DMS114 treated with DMSO at 0.1 percent for 48 hours (cell line): ENCODE data around the gene OTOP3.
"Not testable (repeated sequence)": the region's sequence is repeated elsewhere in the genome, so short reads cannot be mapped to it uniquely, and the experiment has no call there.

ENCODE experiments used
- DNase-seq: peaks from one replicate; lab custom pipeline; 2025; ENCODE audit not compliant: unreplicated experiment; lab: John Stamatoyannopoulos, UW

The OTOP3 gene, protein sequence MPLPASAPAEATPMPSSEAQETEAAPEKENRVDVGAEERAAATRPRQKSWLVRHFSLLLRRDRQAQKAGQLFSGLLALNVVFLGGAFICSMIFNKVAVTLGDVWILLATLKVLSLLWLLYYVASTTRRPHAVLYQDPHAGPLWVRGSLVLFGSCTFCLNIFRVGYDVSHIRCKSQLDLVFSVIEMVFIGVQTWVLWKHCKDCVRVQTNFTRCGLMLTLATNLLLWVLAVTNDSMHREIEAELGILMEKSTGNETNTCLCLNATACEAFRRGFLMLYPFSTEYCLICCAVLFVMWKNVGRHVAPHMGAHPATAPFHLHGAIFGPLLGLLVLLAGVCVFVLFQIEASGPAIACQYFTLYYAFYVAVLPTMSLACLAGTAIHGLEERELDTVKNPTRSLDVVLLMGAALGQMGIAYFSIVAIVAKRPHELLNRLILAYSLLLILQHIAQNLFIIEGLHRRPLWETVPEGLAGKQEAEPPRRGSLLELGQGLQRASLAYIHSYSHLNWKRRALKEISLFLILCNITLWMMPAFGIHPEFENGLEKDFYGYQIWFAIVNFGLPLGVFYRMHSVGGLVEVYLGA

DNA sequence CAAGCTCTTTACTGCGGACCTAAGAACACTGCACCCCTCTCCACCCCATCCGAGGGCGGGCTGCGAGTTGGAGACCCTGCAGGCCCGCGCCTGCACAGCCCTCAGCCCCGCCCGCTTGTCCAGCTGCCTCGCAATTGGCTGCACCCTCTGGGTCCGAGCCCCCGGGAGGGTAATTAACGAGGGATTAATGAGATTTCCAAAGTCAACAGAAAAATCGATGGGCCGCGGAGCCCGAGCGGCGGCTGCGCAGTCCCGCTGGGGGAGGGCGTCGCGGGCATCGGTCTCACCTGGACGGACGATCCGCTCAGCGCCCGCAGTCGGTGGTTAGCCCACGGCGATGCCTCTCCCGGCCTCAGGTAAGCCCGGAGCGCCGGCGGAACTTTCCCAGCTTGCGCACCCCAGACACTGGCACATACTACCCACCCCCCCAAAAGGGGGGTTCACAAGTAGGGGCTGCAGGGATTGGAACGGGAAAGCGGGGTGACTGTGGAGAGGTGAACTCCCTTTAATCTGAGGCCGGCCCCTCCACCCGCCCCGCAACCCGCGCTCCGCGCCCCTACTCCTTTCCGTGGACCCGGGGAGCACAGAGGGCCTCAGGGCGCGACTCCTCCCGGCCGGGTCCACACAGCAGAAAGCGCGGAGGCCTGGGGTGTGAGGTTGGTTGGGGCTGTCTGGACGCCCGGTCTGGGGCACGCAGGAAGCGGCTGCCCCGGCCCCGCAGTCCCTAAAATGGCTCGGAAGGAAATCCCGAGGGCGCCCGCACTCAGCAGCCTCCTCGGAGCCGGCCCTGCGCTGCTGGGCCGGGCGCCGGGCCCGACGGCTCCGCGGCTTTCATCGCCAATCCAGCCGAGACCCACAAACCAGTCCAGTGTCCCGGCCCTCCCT is at the start of gene OTOP3:
Gene OTOP3, plus strand, starts transcription at position 314 of the 885 bp plus-strand sequence. Its CDS starts 24 bp downstream, at position 338.
- DNase-seq = no peak

DNA sequence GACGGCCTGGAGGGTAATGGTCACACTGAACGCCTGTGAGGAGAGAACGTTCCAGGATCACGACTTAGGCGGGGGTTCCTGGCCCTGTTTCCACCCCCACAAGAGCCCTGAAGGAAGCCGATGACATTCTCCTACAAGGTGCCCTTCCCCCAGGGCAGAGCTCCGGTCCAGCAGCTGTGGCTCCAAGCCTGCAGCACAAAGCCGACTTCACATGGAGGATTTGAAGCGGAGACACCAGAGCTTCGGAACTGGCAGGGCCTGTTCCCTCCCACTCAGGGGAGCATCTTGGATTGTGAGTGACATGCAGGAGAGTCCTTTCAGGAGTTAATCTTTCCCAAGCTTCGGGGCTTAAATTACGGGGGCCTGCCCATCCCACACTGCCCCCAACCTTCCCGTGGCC is 47.2 kb upstream of the OTOP3 start:
- DNase-seq = no peak

GRCh38 chr17:74890554-74890953 is 45.1 kb upstream of the OTOP3 start:
- no peak for DNase-seq

DNA sequence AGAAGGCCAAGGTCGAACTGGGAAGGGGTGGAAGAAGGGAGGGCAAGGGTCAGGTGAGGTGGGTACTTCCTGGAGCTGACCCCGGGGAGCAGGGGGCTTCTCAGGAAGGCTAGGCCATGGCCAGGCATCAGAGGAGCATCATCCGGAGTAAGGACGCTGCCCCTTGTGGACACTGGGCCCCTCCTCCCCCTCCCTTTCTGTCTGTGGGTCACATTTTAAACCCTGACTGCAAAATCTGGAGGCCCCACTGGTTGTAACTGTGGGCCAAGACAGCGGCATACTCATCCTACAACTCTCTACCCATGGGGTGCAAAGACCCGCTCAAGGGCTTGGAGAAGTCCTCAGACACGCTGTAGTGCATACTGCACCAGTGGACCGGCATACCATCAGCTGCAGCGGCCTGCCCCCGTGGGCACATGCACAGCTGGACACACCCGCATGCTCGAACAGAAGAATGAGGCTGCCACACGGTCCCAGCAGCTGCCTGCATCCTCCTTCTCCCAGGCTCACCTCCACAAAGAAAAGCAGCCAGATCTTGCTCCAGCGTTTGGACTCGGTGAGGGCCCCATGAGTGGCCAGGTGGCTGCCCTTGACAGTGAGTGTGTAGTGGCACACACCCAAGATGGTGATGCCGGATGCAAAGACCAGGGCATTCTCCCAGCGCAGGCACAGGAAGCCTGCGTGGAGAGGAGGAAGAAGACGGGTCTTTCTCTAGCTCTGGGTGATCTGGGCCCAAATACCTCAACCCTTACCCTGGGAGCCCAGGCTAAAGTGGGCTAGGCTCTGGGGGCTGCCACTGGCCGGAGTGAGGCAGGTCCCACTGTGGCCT is 43.5 kb upstream of the OTOP3 start:
- no peak for DNase-seq

DNA sequence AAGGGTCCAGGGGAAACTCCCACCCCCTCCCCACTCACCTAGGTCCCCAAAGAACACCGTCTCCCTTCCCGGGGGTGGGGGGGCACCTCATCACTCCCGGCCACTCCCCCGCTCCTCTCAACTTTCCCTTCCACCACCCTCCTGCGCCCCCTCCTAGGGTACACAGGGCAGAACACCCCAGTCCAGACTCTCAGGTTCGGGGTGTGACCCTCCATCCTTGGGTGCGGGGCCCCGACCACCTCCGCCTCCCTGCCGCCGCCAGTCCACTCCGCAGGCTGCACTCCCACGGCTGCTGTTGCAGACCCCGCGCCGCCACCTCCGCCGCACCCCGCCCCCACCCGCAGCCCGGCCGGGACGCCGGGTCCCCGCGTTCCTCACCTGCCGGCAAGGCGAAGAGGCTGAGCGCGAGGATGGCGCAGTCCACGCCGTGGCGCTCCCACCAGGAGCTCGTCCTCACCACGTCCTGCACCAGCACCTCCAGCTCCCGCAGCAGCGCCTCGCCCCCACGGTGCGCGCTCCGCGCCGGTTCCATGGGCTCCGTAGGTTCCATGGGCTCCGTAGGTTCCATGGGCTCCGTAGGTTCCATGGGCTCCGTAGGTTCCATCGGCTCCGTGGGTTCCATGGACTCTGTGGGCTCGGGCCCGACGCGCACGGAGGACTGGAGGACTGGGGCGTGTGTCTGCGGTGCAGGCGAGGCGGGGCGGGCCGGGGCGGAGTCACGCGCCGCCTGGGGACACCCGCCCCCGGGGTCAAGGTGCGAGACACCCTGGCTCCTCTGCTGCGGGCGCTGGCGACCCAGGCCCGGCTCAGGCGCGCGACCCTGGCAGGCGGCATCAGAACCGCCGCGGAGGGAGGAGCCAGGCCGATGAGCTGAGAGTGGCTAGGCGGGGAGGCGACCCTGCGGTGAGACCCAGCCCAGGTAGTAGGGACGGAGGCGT is 42.5 kb upstream of the OTOP3 start, which contains the start of gene FADS6:
Gene FADS6, minus strand, starts transcription at position 660 of the 938 bp plus-strand sequence. Its CDS starts 38 bp downstream, at position 622.
- DNase-seq = no peak

DNA sequence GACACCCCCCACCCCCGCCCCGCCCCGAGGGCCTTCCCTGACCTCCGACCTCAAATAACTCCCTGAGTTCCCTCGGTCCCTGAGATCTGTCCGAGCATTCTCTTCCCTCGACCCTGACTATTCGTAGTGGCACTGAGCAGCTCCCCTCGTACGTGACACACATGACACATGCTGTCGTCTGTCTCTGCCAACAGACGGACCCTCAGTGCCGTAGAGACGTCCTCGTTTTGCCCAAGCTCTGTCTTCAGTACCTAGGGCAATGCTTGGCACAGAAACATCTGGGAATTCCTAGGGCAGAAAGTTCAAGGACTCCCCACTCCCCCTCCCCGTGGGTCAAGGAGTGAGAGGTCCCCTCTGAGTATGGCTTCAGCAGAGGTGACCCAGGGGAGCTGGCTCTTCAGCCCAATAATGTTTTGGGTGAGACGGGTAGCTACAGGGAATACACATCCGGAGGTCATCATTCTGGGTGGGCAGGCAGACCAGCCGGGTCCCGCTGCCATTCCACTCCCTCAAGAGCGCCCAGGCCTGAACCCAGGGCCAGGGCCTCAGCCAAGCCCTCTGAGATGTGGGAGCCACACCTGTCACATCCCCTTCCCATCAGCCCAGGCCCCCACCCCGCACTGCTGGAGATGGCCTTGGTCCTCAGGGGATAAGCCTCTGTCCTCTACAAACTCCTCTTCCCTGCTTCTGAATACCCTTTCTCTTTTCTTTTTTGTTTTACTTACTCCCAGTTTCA is 41.6 kb upstream of the OTOP3 start:
- no peak for DNase-seq

DNA sequence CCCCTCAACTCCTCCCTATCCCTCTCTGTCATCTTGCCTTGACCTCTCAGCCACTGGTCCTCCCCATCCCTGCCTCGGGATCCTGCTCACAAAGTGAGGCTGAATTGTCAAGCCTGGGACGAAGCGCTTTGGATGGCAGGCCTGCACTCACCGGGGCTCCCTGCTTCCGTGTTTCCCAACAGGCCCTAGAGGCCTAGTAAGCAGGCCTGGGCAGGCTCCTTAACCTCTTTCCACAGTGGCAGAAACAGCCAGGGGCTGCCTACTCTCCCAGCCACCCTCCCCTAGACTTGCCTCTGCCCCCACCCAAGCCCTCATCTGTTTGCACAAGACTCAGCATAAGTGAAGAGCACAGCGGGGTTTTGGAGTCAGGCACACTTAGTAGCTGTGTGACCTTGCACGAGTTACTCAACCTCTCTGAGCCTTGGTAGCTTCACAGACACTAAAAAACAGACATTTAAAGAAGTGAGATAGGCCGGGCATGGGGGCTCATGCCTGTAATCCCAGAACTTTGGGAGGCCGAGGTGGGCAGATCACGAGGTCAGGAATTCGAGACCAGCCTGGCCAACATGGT is 37.2 kb upstream of the OTOP3 start:
- no peak for DNase-seq

GRCh38 chr17:74900208-74900607 is 35.5 kb upstream of the OTOP3 start:
- no peak for DNase-seq

DNA sequence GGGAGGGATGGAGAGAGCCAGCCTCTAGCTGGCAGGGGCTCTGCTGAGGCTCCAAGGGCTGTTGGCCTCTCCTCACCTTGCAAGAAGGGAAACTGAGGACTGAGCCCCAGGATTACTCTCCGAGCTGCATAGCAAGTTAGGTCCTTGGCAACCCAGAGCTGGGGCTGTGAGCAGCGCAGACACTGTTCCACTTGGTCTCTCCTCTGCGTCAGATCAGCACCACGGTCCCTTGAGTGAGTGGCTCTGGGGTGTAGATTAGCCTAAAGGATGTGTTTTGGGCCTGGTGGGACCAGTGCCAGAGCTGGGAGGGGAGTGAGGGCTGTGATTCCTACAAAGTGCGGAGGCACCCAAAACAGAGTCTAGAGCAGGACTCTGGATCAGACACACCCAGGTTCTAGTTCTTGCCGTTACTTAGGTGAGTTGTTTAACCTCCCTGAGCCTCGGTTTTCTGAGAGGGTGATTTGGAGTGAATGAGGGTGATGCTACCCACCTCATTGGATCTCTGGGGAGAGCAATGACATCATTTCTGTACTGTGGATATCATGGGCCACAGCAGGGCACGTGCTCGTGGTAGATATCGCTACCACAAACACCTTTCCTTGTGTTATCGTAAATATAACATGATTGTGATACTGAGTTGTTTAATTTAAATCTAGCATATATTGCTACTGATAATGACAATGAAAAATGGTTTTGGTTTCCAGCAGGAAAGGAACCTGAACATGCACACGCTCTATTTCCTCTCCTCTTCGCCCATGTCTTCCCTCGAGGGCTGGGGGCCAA is 34.2 kb upstream of the OTOP3 start:
- no peak for DNase-seq

DNA sequence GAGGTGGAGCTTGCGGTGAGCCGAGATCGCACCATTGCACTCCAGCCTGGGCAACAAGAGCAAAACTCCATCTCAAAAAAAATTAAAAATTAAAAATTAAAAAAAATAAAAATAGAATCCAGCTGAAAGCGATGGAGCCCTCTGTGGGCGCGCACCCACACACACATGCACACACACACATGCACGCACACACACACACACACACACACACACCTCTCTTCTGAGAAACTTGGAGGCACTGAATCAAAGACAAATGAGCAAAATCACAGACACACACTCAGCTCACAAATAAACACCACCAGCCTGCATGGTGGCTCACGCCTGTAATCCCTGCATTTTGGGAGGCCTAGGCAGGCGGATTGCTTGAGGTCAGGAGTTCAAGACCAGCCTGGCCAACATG is 32.7 kb upstream of the OTOP3 start:
- DNase-seq = no peak

- DNase-seq = no peak
These were observed 32.0 kb upstream of the OTOP3 start for GRCh38 chr17:74903671-74904070.

- no peak for DNase-seq
These were observed 30.9 kb upstream of the OTOP3 start for GRCh38 chr17:74904687-74905409.

GRCh38 chr17:74906214-74906793 is 29.4 kb upstream of the OTOP3 start:
- DNase-seq = not testable (repeated sequence)

DNA sequence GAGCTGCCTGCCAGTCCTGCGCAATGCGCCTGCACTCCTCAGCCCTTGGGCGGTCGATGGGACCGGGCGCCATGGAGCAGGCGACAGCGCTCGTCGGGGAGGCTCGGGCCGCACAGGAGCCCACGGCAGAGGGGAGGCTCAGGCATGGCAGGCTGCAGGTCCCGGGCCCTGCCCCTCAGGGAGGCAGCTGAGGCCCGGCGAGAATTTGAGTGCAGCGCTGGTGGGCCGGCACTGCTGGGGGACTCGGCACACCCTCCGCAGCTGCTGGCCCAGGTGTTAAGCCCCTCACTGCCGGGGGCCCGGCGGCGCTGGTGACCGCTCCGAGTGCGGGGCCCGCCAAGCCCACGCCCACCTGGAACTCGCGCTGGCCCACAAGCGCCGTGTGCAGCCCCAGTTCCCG is 28.7 kb upstream of the OTOP3 start:
- no peak for DNase-seq

- not testable (repeated sequence) for DNase-seq
These were observed 26.6 kb upstream of the OTOP3 start for GRCh38 chr17:74909097-74909496.

DNA sequence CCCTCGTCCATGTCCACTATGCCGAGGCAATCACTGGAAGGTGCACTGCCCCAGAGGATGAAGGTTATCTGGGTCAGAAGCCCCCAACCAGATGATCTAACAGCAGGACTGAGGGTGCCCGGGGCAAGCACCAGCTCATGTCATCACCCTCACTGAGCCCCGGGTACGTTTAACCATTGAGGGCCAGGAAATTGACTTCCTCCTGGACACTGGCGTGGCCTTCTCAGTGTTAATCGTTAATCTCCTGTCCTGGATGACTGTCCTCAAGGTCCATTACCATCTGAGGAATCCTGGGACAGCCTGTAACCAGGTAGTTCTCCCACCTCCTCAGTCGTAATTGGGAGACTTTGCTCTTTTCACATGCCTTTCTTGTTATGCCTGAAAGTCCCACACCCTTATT is 24.3 kb upstream of the OTOP3 start:
- DNase-seq = not testable (repeated sequence)
